ENCODE results near the gene PTGIR. TPM values are rescaled to one million over a fixed set of nuclear protein-coding genes. Genes with fewer than 3 reads are reported as not detected.

The PTGIR gene
- total RNA-seq, 1 experiment from 2014 or later, result 0.06 TPM

DNA sequence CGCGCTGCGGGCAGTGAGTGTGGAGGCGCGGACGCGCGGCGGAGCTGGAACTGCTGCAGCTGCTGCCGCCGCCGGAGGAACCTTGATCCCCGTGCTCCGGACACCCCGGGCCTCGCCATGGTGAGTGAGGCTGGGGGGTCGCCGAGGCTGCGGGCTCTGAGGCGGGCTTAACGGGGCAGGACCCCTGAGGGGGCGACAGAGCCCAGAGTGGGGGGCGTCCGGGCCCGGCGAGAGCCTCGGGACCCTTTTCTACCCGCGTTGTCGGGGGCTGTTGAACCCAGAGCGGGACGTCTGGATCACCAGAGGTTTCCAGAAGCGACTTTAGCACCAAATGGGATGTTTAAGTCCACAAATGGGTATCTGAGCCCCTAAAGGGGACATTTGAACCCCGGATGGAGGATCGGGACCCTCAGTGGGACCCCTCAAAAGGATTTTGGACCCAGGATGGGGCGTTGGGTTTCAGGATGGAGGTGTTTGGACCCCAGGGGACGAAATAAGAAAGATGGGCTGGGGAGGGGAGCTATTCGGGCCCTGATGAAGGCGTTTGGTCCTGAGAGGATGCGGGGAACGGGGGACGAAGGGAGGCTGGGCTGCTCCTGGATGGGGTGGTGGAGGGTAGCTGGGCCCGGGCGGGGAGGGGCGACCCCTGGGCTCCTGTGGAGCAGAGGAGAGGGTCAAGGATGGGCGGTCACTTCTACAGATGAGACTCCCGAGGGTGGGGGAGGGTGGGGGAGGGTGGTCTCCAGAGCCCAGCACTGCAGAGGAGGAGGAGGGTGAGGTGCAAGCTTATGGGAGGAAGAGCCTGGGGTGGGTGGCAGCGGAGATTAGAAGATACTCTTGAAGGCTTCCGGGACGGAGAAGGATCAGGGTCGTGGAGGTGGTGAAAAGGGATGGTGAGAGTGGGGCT, 23.3 kb downstream of the PTGIR start, which contains the start of gene CALM3:
CALM3 (plus strand) TSS at position 13 of the 907 bp plus-strand sequence; CDS start at position 118, 105 bp downstream.
- no peak for DNase-seq (ENCODE audit: low spot score)

DNA sequence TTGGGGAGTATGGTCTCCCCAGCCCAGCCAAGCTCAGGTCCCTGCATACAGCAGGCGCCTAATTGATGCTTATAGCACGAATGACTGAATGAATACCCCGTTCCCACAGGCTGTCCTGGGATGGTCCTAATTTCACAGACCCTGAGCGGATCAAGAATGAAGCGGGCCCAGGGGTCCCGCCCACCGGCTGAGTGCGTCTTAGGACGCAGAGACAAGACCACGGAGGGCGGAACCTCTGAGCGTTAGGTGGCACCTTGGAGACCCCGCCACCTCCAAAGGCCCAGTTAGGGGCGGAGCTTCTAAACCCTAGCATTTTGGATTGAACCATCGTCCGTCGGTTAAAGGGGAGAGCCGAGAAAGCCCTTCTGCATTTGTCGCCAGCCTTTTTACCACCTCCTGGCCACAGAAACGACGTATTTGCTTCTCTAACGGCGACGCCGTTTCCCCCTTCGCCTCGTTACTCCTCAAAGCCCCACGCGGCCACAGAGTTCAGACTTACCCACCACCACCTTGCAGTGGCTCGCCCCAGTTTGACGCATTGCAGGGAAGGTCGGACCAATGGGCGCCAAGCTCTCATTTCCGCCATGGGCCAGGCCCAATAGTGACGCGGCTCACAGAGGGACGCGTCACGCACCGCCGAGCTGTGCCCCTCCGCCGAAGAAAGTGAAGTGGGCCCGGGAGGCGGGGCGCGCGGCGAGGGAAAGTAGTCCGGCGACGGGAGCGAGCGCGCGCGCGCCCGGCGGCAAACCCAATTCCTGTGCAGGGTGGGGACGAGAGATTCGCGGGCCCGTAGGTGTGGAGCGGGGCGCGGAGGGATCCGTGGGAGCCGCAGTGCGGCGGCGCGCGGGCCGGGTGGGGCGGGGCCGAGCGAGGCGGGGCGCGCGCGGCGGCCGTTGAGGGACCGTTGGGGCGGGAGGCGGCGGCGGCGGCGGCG, 24.2 kb downstream of the PTGIR start:
- DNase-seq (ENCODE audit: low spot score), result peak; percentile 97

DNA sequence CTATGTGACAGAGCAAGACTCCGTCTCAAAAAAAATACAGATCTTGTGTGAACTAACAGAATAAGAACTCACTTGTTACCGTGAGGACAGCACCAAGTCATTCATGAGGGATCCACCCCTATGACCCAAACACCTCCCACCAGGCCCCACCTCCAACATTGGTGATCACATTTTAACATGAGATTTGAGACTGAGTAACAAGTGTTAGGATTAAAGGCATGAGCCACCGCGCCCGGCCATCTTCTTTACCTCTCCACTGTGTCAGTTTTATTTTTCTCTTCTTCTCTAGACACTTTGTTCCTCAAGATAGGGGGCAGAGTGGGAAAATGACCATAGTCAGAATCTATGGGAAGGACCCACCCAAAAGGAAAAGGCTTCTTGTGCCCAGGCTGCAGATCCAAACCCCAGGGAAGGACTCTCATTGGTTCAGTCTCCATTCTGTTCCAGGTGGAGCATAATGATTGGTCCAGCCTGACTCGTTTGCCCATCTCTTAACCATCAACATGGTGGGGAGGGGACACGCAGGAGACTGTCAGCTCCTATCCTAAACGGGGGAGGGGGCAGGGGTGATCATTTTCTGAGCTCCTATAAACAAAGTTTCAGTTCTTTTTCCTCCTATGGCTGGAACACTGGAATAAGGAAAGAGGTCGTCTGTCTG, 25.0 kb downstream of the PTGIR start:
- no peak for DNase-seq (ENCODE audit: low spot score)

DNA sequence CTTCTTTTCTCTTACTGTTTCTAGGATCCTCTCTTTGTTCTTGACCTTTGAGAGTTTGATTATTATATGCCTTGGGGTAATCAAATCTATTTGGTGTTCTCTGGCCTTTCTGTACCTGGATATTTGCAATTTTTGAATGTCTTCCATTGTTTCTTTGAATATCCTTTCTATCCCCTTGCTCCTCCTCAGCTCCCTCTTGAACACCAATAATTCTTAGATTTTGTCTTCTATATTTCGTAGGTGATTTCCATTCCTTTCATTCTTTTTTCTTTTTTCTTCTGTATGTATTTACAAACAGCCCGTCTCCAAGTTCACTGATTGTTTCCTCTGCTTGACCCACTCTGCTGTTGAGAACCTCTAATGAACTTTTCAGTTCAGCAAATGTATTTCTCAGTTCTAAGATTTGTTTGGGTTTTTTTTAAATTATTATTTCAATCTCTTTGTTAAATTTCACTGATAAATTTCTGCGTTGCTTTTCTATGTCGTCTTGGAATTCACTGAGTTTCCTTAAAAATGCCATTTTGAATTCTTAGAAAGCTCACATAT, 26.4 kb downstream of the PTGIR start:
- no peak for DNase-seq (ENCODE audit: low spot score)

DNA sequence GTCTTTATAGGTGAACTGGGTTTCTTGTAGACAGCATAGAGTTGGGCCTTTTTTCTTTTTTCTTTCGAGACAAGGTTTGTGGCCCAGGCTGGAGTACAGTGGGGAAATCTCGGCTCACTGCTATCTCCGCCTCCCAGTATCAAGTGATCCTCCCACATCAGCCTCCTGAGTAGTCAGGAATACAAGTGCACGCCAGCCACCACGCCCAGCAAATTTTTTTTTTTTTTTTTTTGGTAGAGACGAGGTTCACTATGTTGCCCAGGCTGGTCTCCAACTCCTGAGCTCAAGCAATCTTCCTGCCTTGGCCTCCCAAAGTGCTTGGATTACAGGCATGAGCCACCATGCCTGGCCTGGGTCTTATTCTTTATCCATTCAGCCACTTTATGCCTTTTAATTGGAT, 28.9 kb downstream of the PTGIR start:
- DNase-seq (ENCODE audit: low spot score), result no peak

DNA sequence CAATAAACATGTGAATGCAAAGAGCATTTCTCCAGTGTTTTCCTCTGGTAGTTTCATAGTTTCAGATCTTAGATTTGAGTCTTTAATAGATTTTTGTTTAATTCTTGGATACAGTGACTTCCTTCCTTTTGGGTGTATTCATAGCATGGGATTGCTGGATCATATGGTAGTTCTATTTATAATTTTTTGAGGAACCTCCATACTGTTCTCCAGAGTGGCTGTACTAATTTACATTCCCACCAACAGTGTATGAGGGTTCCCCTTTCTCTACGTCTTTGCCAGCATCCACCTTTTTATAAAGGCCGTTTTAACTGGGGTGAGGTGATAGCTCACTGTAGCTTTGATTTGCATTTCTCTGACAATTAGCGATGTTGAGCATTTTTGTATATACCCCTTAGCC, 33.0 kb downstream of the PTGIR start:
- DNase-seq (ENCODE audit: low spot score), result no peak

DNA sequence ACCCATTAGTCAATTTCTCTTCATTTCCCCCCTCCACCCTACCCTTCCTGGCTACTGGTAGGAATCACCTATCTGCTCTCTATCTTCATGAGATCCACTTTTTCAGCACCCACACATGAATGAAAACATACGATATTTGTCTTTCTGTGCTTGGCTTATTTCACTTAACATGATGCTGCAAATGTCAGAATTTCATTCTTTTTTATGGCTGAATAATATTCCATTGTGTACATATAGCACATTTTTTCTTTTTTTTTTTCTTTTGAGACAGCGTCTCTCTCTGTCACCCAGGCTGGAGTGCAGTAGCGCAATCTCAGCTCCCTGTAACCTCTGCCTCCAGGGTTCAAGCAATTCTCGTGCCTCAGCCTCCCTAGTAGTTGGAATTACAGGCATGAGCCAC, 33.6 kb downstream of the PTGIR start:
- DNase-seq (ENCODE audit: low spot score), result no peak

DNA sequence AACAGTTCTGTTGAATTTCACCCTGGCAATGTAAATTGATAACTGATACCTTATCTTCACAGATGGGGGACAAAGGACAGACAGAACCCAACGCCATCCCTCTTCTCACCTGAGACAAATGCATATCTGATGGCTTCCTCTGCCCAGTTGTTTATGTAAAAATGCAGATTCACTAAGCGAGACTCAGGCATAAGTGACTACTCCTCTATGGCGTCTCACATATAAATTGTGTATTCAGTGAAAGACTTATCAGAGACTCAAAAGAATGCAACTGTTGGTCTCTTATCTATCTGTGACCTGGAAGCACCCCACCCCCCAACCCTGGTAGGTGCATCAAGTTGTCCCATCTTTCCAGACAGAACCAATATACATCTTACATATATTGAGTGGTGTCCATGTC, 37.0 kb downstream of the PTGIR start:
- no peak for DNase-seq (ENCODE audit: low spot score)

DNA sequence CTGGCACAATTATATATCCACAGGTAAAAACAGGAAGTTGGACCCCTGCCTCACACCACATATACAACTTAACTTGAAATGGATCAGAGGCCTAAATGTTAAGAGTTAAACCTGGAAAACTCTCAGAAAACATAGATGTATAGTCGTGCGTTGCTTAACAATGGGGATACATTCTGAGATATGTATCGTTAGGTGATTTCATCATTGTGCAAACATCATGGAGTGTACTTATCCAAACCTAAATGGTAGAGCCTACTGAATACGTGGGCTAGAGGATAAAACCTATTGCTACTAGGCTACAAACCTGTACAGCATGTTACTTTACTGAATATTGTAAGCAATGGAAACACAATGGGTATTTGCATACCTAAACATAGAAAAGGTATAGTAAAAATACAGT, 38.6 kb downstream of the PTGIR start:
- no peak for DNase-seq (ENCODE audit: low spot score)

DNA sequence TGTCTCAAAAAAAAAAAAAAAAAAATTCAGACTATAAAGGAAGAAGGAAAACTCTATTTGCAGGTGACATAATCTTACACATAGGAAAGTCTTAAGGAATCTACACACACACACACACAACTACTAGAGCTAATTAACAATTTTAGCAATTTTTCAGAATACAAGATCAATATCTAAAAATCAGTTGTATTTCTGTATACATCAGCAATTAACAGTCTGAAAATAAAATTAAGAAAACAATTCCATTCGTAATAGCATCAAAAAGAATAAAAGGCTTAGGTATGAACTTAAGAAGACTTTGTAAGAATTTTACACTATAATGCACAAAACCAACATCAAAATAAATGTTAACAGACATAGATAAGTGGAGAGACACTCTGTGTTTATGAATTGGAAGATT, 39.4 kb downstream of the PTGIR start:
- DNase-seq (ENCODE audit: low spot score), result no peak

DNA sequence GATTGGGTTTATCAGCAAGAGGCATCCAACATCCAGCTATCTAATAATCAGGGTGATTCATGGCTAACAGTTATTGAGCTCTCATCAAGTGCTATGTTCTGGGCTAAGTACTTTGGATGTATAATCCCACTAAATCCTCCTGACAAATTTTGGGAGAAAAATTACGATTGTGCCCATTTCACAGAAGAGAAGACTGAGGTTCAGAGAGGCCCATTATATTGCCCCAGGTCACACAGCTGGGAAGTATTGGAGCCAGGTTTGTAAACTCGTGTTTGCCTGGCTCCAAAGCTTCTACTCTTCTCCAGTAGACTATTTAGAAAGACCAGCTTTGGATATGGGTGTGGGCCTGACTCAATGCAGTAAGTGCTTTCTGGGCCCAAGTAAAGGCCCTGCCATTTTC, 44.6 kb downstream of the PTGIR start:
- no peak for DNase-seq (ENCODE audit: low spot score)

DNA sequence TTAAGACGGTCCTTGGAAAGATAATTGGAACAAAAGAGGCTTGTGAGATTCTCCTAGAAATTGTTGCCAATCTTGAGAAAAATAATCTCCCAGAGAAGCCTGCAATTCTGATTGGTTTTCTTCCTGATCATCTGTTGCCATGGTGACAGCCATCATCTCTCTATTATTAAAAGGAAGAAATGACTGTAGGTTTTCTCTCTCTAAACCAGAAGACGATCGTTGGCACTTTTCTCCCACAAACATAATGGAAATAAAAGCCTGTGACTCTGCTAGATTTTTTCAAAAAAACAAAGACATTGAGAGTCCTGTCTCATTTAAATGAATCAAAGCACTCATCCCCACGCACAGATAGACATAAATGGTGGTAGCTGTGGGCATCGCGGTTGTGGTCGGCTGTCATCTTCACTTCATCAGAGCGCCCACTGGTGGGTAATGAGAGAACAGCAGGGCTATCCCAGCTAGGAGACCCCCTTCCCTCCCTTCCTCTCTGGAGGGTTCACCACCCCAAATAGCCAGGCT, 45.5 kb downstream of the PTGIR start:
- DNase-seq (ENCODE audit: low spot score), result no peak

DNA sequence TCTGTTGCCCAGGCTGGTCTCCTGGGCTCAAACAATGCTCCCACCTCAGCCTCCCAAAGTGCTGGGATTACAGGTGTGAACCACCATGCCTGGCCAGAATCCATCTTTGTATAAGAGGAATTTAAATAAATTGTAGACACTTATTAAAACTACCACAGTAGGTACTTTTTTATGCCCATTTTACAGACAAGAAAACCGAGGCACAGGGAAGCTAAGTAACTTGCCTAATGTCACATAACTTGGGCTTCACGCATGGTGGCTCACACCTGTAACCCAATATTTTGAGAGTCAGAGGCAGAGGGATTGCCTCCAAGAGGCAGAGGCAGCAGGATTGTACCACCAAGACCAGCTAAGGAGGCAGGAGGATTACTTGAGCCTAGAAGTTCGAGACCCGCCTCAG, 46.4 kb downstream of the PTGIR start:
- DNase-seq (ENCODE audit: low spot score), result no peak

DNA sequence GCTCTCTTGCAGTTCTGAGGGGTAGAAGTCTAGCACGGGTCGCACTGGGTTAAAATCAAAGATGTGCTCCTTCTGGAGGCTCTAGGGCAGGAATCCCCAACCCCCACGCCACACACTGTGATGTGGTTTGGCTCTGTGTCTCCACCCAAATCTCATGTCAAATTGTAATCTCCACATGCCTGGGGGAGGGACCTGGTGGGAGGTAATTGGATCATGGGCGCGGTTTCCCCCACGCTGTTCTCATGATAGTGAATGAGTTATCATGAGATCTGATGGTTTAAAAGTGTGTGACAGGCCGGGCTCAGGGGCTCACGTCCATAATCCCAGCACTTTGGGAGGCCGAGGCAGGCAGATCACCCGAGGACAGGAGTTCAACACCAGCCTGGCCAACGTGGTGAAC, 50.4 kb downstream of the PTGIR start:
- no peak for DNase-seq (ENCODE audit: low spot score)

DNA sequence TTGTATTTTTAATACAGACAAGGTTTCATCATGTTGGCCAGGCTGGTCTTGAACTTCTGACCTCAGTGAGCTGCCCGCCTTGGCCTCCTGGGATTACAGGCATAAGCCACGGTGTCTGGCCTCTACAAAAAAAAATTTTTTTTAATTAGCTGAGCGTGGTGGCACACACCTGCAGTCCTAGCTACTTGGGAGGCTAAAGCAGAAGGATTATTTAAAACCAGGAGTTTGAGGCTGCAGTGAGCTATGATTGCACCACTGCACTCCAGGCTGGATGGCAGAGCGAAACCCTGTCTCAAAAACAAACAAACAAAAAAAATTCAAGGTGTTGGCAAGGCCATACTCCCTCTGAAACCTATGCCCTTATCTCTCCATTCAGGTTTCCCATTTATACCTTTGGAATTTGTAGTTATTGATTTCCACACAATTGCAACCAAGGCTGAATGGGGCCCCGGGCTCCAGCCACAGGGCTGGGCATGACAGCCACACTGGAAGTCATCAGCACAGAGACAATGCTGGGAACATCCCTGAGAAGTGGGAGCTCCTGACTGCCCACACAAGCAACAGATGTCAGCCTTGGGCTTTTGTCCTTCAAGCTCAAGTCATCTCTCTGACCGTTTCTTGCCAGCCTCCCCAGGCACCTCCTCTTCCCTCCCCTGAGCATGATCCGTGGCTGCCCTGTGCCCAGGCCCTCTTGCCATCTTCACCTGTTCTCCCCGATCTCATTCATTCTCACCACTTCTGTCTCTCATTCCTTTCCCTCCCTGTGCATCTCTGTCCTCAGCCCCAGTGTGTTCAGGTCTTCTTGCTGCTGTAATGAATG, 51.0 kb downstream of the PTGIR start:
- DNase-seq (ENCODE audit: low spot score), result no peak

DNA sequence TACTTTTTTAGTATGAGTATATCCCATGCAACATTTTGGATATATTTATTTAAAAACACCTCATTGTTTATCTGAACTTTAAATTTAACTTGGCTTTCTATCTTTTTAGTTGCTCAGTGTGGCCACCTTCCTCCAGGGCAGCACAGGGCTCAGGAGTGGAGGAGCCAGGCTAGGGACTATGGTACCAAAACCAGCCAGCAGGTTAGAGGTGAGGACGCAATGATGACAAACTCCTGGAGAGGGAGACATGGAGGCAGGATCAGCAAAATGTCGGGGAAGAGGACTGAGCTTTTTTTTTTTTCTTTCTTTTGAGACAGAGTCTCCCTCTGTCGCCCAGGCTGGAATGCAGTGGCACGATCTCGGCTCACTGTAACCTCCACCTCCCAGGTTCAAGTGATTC, 53.4 kb downstream of the PTGIR start:
- DNase-seq (ENCODE audit: low spot score), result peak; percentile 74

All from H4 (cell line).